ENCODE measurements around the gene VSTM2B.

The VSTM2B gene

GRCh38 chr19:29566496-29567054, 40.8 kb downstream of the VSTM2B start:
- Histone ChIP-seq H3K4me3 (ENCODE audit: low read depth, low read length) (no peak overlapping the region), H3K4me1 (no peaks in the 10 kb centered on the region), H3K27me3 (ENCODE audit: control insufficient read depth, insufficient read depth, low read length) (no peaks in the 10 kb centered on the region), H3K36me3 (ENCODE audit: control insufficient read depth, insufficient read depth, low read length) (no peaks in the 10 kb centered on the region), H3K79me2 (no peaks in the 10 kb centered on the region), H3K9me3 (ENCODE audit: control insufficient read depth, low read length) (no peaks in the 10 kb centered on the region), H3K27ac (no peak overlapping the region), H3K9ac (no peak overlapping the region), H2AFZ (no peak overlapping the region), H3K4me2 (ENCODE audit: low read length) (no peak overlapping the region)
- TF ChIP-seq CTCF (IDR thresholded peaks at IDR 0.05), result no peak

DNA sequence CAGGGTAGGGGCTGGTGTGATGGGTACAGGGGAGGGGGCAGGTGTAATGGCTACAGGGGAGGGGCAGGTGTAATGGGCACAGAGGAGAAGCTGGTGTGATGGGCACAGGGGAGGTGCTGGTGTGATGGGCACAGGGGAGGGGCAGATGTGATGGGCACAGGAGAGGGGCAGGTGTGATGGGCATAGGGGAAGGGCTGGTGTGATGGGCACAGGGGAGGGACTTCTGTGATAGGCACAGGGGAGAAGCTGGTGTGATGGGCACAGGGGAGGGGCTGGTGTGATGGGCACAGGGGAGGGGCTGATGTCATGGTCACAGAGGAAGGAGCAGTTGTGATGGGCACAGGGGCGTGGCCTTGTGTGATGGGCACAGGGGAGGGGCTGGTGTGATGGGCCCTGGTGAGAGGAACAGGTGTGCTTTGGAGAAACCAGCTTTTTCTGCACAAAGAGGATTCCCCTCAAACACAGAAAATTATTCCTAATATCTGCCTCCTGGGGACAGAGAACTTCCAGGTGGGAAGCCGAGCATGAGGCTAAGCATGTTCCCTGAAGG, 41.6 kb downstream of the VSTM2B start:
- H3K9me3 ChIP-seq (ENCODE audit: control insufficient read depth, low read length), result no peaks in the 10 kb centered on the region
- no peak overlapping the region for H2AFZ ChIP-seq
- no peaks in the 10 kb centered on the region for H3K36me3 ChIP-seq (ENCODE audit: control insufficient read depth, insufficient read depth, low read length)
- no peak for TF ChIP-seq CTCF (IDR thresholded peaks at IDR 0.05)
- H3K27me3 ChIP-seq (ENCODE audit: control insufficient read depth, insufficient read depth, low read length), result no peaks in the 10 kb centered on the region
- H3K4me3 ChIP-seq (ENCODE audit: low read depth, low read length), result no peak overlapping the region
- H3K79me2 ChIP-seq, result no peaks in the 10 kb centered on the region
- H3K9ac ChIP-seq, result no peak overlapping the region
- no peak overlapping the region for H3K27ac ChIP-seq
- H3K4me1 ChIP-seq, result no peaks in the 10 kb centered on the region
- no peak overlapping the region for H3K4me2 ChIP-seq (ENCODE audit: low read length)

DNA sequence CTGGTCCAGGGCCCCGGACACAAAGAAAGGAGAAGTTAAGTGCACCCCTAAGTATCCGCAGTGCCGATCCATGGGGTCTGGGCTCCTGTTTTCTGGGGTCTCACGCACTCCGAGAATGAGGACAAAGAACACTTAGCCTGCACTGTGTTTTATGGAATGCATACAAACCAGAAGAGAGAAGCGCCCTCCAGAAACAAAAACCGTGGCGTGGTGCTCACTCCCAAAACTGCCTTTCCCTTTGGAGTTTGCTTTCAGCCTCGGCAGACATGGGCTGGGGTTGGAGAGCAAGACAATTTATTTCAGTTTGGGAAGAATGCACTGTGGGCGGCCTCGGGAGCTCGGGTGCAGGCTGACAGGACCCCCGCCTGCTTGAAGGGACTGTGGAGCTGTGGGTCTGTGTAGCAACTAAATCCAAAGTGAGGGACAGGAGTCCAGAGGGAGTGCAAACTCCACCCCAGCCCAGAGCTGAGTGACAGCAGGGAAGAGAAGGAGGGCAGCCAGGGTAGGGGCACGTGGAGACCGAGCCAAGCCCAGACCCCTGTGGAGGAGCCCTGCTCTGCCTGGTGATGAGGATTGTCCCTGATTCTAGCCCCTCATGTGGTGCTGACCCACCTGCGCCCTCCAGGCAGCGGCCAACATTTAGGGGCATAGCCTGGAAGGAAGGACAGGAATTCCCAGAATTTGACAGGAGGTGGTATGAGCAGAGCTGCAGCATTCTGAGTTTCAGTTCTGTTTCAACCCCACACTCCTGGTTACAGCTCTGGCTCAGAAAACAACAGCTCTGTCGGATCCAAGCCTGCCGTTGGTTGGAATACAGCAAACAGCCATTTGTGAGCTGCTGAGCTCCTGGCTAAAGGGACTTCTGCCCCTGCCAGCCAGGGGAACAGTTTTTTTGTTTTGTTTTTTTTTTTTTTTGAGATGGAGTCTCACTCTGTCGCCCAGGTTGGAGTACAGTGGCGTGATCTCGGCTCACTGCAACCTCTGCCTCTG, 42.5 kb downstream of the VSTM2B start:
- Histone ChIP-seq H2AFZ (no peak overlapping the region), H3K4me3 (ENCODE audit: low read depth, low read length) (no peak overlapping the region), H3K4me2 (ENCODE audit: low read length) (no peak overlapping the region), H3K9me3 (ENCODE audit: control insufficient read depth, low read length) (no peaks in the 10 kb centered on the region), H3K4me1 (no peaks in the 10 kb centered on the region), H3K9ac (no peak overlapping the region), H3K79me2 (no peaks in the 10 kb centered on the region), H3K36me3 (ENCODE audit: control insufficient read depth, insufficient read depth, low read length) (no peaks in the 10 kb centered on the region), H3K27ac (no peak overlapping the region), H3K27me3 (ENCODE audit: control insufficient read depth, insufficient read depth, low read length) (no peaks in the 10 kb centered on the region)
- TF ChIP-seq CTCF (IDR thresholded peaks at IDR 0.05), result no peak

GRCh38 chr19:29569038-29569911, 43.5 kb downstream of the VSTM2B start:
- H3K4me1 ChIP-seq, result no peaks in the 10 kb centered on the region
- no peaks in the 10 kb centered on the region for H3K36me3 ChIP-seq (ENCODE audit: control insufficient read depth, insufficient read depth, low read length)
- no peak overlapping the region for H3K4me3 ChIP-seq (ENCODE audit: low read depth, low read length)
- H2AFZ ChIP-seq, result no peak overlapping the region
- no peaks in the 10 kb centered on the region for H3K27me3 ChIP-seq (ENCODE audit: control insufficient read depth, insufficient read depth, low read length)
- no peaks in the 10 kb centered on the region for H3K79me2 ChIP-seq
- H3K27ac ChIP-seq, result no peak overlapping the region
- no peak overlapping the region for H3K4me2 ChIP-seq (ENCODE audit: low read length)
- TF ChIP-seq CTCF (IDR thresholded peaks at IDR 0.05), result no peak
- no peak overlapping the region for H3K9ac ChIP-seq
- H3K9me3 ChIP-seq (ENCODE audit: control insufficient read depth, low read length), result no peaks in the 10 kb centered on the region
